Muscle of back (tissue), 10 donors: ENCODE results near the gene CSRNP3. TPM values are rescaled to one million over a fixed set of nuclear protein-coding genes. Genes with fewer than 3 reads are reported as not detected.

ENCODE experiments used
- polyA plus RNA-seq, 10 donors: library from polyadenylated mRNA; unstranded; fragments of 120-200 nt; gene quantifications; one replicate each; pipeline ENCODE4 v1.2.1, GENCODE V29; 2013; ENCODE audit not compliant: insufficient read length in 10 of 10

The CSRNP3 gene
- polyA plus RNA-seq, 10 donors, result 6.3 to 12.2 (median 10.6) TPM

Other genes with a start within 250 kb of the CSRNP3 start
- gene SCN2A, start 230.3 kb upstream of the CSRNP3 start, polyA plus RNA-seq, result under 1 TPM in 9 of 10 donors, not detected in 1; 0.03 to 0.34 (median 0.07) TPM